H9 (cell line): ENCODE results near the gene BHLHA15. TPM values are rescaled to one million over a fixed set of nuclear protein-coding genes. Genes with fewer than 3 reads are reported as not detected.

Experiments used
- DNase-seq: peaks from one replicate; pipeline ENCODE4 v3.0.0-alpha.2; 2017
- H2AFZ ChIP-seq: one replicate; pipeline ENCODE4 v1.6.1; 2013; ENCODE audit warnings: mild to moderate bottlenecking, low read length, control low read depth, moderate library complexity
- H2AK5ac ChIP-seq: 2 replicates; pipeline ENCODE4 v1.6.1; 2013; ENCODE audit warnings: low read length, control low read depth, mixed read lengths; ENCODE audit not compliant: insufficient read length
- H2BK120ac ChIP-seq: one replicate; pipeline ENCODE4 v1.6.1; 2013; ENCODE audit warnings: low read depth, mild to moderate bottlenecking, low read length, control low read depth, inconsistent platforms; ENCODE audit not compliant: poor library complexity, severe bottlenecking
- H2BK12ac ChIP-seq: 2 replicates; pipeline ENCODE4 v1.6.1; 2013; ENCODE audit warnings: low read length, control low read depth, mixed read lengths, low read depth; ENCODE audit not compliant: insufficient read length
- H2BK15ac ChIP-seq: 2 replicates; pipeline ENCODE4 v1.6.1; 2013; ENCODE audit warnings: low read depth, low read length, control low read depth
- H2BK20ac ChIP-seq: one replicate; pipeline ENCODE4 v1.6.1; 2013; ENCODE audit warnings: low read depth, mild to moderate bottlenecking, low read length, control low read depth, inconsistent platforms; ENCODE audit not compliant: poor library complexity, severe bottlenecking
- H2BK5ac ChIP-seq: 2 replicates; pipeline ENCODE4 v1.6.1; 2013; ENCODE audit warnings: low read length, control low read depth, mixed read lengths; ENCODE audit not compliant: insufficient read length
- H3K14ac ChIP-seq: 2 replicates; pipeline ENCODE4 v1.6.1; 2013; ENCODE audit warnings: low read length, control low read depth; ENCODE audit not compliant: insufficient read depth
- H3K18ac ChIP-seq: 2 replicates; pipeline ENCODE4 v1.6.1; 2013; ENCODE audit warnings: low read depth, mild to moderate bottlenecking, mixed read lengths, low read length, control low read depth; ENCODE audit not compliant: insufficient read length
- H3K23ac ChIP-seq: 2 replicates; pipeline ENCODE4 v1.6.1; 2013; ENCODE audit warnings: low read length, control low read depth, mixed read lengths, low read depth; ENCODE audit not compliant: insufficient read length
- H3K23me2 ChIP-seq: 2 replicates; pipeline ENCODE4 v1.6.1; 2013; ENCODE audit warnings: low read depth, mild to moderate bottlenecking, mixed read lengths, low read length, control low read depth; ENCODE audit not compliant: insufficient read length, poor library complexity, severe bottlenecking
- H3K27ac ChIP-seq: 2 replicates; pipeline ENCODE4 v1.5.1; 2013; ENCODE audit warnings: low read length, control low read depth, mixed read lengths, low read depth; ENCODE audit not compliant: insufficient read length
- H3K27me3 ChIP-seq: 2 replicates; pipeline ENCODE4 v1.6.1; 2013; ENCODE audit warnings: low read length, control low read depth, inconsistent platforms; ENCODE audit not compliant: insufficient read depth
- H3K4ac ChIP-seq: 2 replicates; pipeline ENCODE4 v1.6.1; 2013; ENCODE audit warnings: low read depth, mild to moderate bottlenecking, control low read depth, inconsistent platforms, low read length, moderate library complexity
- H3K4me1 ChIP-seq: 2 replicates; pipeline ENCODE4 v1.6.1; 2013; ENCODE audit warnings: low read length, control low read depth, inconsistent platforms; ENCODE audit not compliant: insufficient read depth
- H3K4me2 ChIP-seq: 2 replicates; pipeline ENCODE4 v1.6.1; 2013; ENCODE audit warnings: low read length, control low read depth, mixed read lengths; ENCODE audit not compliant: insufficient read length, insufficient read depth
- H3K56ac ChIP-seq: 2 replicates; pipeline ENCODE4 v1.6.1; 2013; ENCODE audit warnings: low read depth, mild to moderate bottlenecking, mixed read lengths, low read length, control low read depth; ENCODE audit not compliant: insufficient read length
- H3K79me1 ChIP-seq: 2 replicates; pipeline ENCODE4 v1.6.1; 2013; ENCODE audit warnings: low read depth, mild to moderate bottlenecking, moderate library complexity, low read length, control low read depth, inconsistent platforms; ENCODE audit not compliant: insufficient read depth, poor library complexity, severe bottlenecking
- H3K79me2 ChIP-seq: 2 replicates; pipeline ENCODE4 v1.6.1; 2013; ENCODE audit warnings: low read length, control low read depth, inconsistent platforms; ENCODE audit not compliant: insufficient read depth
- H3K9ac ChIP-seq: 2 replicates; pipeline ENCODE4 v1.6.1; 2013; ENCODE audit warnings: low read length, control low read depth, mixed read lengths; ENCODE audit not compliant: insufficient read length; ENCODE audit errors: extremely low read depth
- H3K9me3 ChIP-seq: one replicate; pipeline ENCODE4 v1.6.1; 2013; ENCODE audit warnings: low read depth, low read length, inconsistent platforms; ENCODE audit not compliant: control insufficient read depth
- H3T11ph ChIP-seq: one replicate; pipeline ENCODE4 v1.6.1; 2013; ENCODE audit warnings: mild to moderate bottlenecking, low read length, control low read depth, inconsistent platforms
- H4K20me1 ChIP-seq: one replicate; pipeline ENCODE4 v1.6.1; 2013; ENCODE audit not compliant: control insufficient read depth, insufficient read length, insufficient read depth
- H4K5ac ChIP-seq: 2 replicates; pipeline ENCODE4 v1.6.1; 2013; ENCODE audit warnings: low read depth, mild to moderate bottlenecking, mixed read lengths, low read length, control low read depth; ENCODE audit not compliant: insufficient read length
- H4K8ac ChIP-seq: replicated peaks from 2 replicates; pipeline ENCODE4 v1.6.1; 2013; ENCODE audit warnings: low read length, control low read depth, mixed read lengths, low read depth; ENCODE audit not compliant: insufficient read length
- H4K91ac ChIP-seq: 2 replicates; pipeline ENCODE4 v1.6.1; 2013; ENCODE audit warnings: low read depth, mild to moderate bottlenecking, moderate library complexity, mixed read lengths, low read length, control low read depth; ENCODE audit not compliant: insufficient read length
- H3K27ac Mint-ChIP-seq, 3 experiments: 2 replicates in 2 of 3; 3 replicates in 1 of 3; pipeline ENCODE4 v1.8.0; 2020 to 2021; ENCODE audit warnings: mixed read lengths in 3 of 3, mild to moderate bottlenecking in 1 of 3, moderate library complexity in 1 of 3
- H3K27me3 Mint-ChIP-seq: 2 replicates; pipeline ENCODE4 v1.8.0; 2021; ENCODE audit warnings: low read depth, mild to moderate bottlenecking, moderate library complexity, mixed read lengths
- H3K36me3 Mint-ChIP-seq, 3 experiments: 2 replicates in 2 of 3; 3 replicates in 1 of 3; pipeline ENCODE4 v1.8.0; 2020 to 2021; ENCODE audit warnings: low read depth in 3 of 3, mixed read lengths in 3 of 3; ENCODE audit not compliant: insufficient read depth in 1 of 3
- H3K4me1 Mint-ChIP-seq, 2 experiments: 2 replicates each; pipeline ENCODE4 v1.8.0; 2020; ENCODE audit warnings: mixed read lengths in 2 of 2
- H3K4me3 Mint-ChIP-seq, 2 experiments: 2 replicates in 1 of 2; 3 replicates in 1 of 2; pipeline ENCODE4 v1.8.0; 2020 to 2021; ENCODE audit warnings: mild to moderate bottlenecking in 2 of 2, mixed read lengths in 2 of 2, moderate library complexity in 1 of 2
- H3K9me3 Mint-ChIP-seq, 2 experiments: 2 replicates in 1 of 2; 3 replicates in 1 of 2; pipeline ENCODE4 v1.8.0; 2020; ENCODE audit warnings: mild to moderate bottlenecking in 2 of 2, mixed read lengths in 2 of 2, moderate library complexity in 1 of 2
- WGBS: extraction: QIAGEN DNeasy Blood & Tissue Kit; methylation state at CpG from one replicate; pipeline ENCODE4 v1.1.7; 2013; ENCODE audit warnings: missing lambda C conversion rate, low lambda C conversion rate, mixed read lengths; ENCODE audit not compliant: insufficient read length; ENCODE audit errors: extremely low coverage; 5-methylcytosine and 5-hydroxymethylcytosine counted together
- total RNA-seq: library from RNA; stranded (reverse); gene quantifications from 2 replicates; pipeline ENCODE4 v1.2.1, GENCODE V29; 2021
- TF ChIP-seq, protein P1 (sequence below): fragments of 200-600 bp; sonication (generic); conservative IDR thresholded peaks from 3 replicates; pipeline ENCODE4 v1.8.0; 2021; ENCODE audit warnings: antibody characterized with exemption, mild to moderate bottlenecking

BHLHA15 gene
- total RNA-seq, 1 experiment from 2014 or later: 1.4 TPM

DNA sequence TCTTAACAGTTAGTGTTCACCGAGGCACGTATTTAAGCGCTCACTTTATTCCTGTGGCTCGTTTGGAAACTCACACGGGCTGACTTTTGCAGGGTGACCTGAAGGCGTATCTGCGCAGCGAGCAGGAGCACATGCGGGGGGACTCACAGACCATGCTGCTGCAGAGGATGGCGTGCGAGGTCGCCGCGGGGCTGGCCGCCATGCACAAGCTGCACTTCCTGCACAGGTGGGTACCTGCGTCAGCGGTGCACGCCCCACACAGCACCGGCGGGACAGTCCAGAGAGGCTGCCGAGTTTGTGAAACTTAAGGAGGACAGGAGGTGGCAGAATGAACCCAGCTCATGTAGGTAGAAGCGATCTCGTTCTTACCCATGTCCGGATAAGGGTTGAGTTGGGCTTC, 39.8 kb upstream of the BHLHA15 start:
- H3K4me3 Mint-ChIP-seq: no peak overlapping the region
- no peak overlapping the region for H3K23ac ChIP-seq
- H3K4ac ChIP-seq: no peak overlapping the region
- no peak overlapping the region for H2BK120ac ChIP-seq
- WGBS: no CpG with 5 or more reads among the region's 24 CpGs
- no peak overlapping the region for H3K27ac Mint-ChIP-seq
- H3K9ac ChIP-seq: no peak overlapping the region
- H3K9me3 ChIP-seq: no peaks in the 10 kb centered on the region
- H4K8ac ChIP-seq: no peak overlapping the region
- no peaks in the 10 kb centered on the region for H3K79me2 ChIP-seq
- H2BK20ac ChIP-seq: no peak overlapping the region
- H3K27me3 ChIP-seq: no peaks in the 10 kb centered on the region
- no peaks in the 10 kb centered on the region for H3K79me1 ChIP-seq
- no peak overlapping the region for H2BK5ac ChIP-seq
- DNase-seq: no peak
- no peak overlapping the region for H4K91ac ChIP-seq
- H2AFZ ChIP-seq: no peak overlapping the region
- peaks cover 14 to 18% of the 10 kb centered on the region in 2 experiments for H3K4me1 Mint-ChIP-seq
- H3K4me2 ChIP-seq: no peak overlapping the region
- no peaks in the 10 kb centered on the region for H3K27me3 Mint-ChIP-seq
- H3K4me1 ChIP-seq: no peaks in the 10 kb centered on the region
- H3K36me3 Mint-ChIP-seq: peaks cover 10 to 22% (median 13%) of the 10 kb centered on the region in 3 experiments; a peak in 6 of 7 replicates
- H4K20me1 ChIP-seq: no peaks in the 10 kb centered on the region
- H2BK15ac ChIP-seq: no peak overlapping the region
- H3T11ph ChIP-seq: no peak overlapping the region
- no peak overlapping the region for H2AK5ac ChIP-seq
- TF ChIP-seq, protein P1, sequence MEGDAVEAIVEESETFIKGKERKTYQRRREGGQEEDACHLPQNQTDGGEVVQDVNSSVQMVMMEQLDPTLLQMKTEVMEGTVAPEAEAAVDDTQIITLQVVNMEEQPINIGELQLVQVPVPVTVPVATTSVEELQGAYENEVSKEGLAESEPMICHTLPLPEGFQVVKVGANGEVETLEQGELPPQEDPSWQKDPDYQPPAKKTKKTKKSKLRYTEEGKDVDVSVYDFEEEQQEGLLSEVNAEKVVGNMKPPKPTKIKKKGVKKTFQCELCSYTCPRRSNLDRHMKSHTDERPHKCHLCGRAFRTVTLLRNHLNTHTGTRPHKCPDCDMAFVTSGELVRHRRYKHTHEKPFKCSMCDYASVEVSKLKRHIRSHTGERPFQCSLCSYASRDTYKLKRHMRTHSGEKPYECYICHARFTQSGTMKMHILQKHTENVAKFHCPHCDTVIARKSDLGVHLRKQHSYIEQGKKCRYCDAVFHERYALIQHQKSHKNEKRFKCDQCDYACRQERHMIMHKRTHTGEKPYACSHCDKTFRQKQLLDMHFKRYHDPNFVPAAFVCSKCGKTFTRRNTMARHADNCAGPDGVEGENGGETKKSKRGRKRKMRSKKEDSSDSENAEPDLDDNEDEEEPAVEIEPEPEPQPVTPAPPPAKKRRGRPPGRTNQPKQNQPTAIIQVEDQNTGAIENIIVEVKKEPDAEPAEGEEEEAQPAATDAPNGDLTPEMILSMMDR: no peak
- H4K5ac ChIP-seq: no peak overlapping the region
- H3K14ac ChIP-seq: no peak overlapping the region
- no peak overlapping the region for H3K27ac ChIP-seq
- H3K56ac ChIP-seq: no peak overlapping the region
- H3K18ac ChIP-seq: no peak overlapping the region
- H3K23me2 ChIP-seq: no peaks in the 10 kb centered on the region
- no peaks in the 10 kb centered on the region for H3K9me3 Mint-ChIP-seq
- no peak overlapping the region for H2BK12ac ChIP-seq
